HG03108 (cell line): ENCODE data around the gene VPS36.
"Not testable (repeated sequence)": the region's sequence is repeated elsewhere in the genome, so short reads cannot be mapped to it uniquely, and the experiment has no call there.

Experiments used
- ATAC-seq: cut with Tn5 transposase; IDR thresholded peaks from one replicate; pipeline ENCODE4 v1.9.1; 2021; ENCODE audit warnings: moderate library complexity; ENCODE audit not compliant: unreplicated experiment

Gene VPS36

GRCh38 chr13:52447354-52447753 lies 3.1 kb downstream of the VPS36 start:
- ATAC-seq, result no peak

- no peak for ATAC-seq
Measured at GRCh38 chr13:52446265-52446664, 4.2 kb downstream of the VPS36 start.

- ATAC-seq, result no peak
Measured at GRCh38 chr13:52432456-52432855, 18.0 kb downstream of the VPS36 start.

GRCh38 chr13:52428295-52428694 lies 22.1 kb downstream of the VPS36 start:
- no peak for ATAC-seq

- ATAC-seq, result no peak
Measured at GRCh38 chr13:52421216-52421615, 29.2 kb downstream of the VPS36 start.

- ATAC-seq, result no peak
Measured at GRCh38 chr13:52419080-52419479, 31.4 kb downstream of the VPS36 start.

GRCh38 chr13:52414963-52415362 lies 35.5 kb downstream of the VPS36 start:
- ATAC-seq, result no peak

- ATAC-seq, result no peak
Measured at GRCh38 chr13:52414051-52414450, 36.4 kb downstream of the VPS36 start.

GRCh38 chr13:52412128-52412527 lies 38.3 kb downstream of the VPS36 start:
- ATAC-seq, result no peak

GRCh38 chr13:52411629-52412028 lies 38.8 kb downstream of the VPS36 start:
- peak; percentile 91 for ATAC-seq

GRCh38 chr13:52408071-52408658 lies 42.3 kb downstream of the VPS36 start:
- ATAC-seq, result not testable (repeated sequence)

DNA sequence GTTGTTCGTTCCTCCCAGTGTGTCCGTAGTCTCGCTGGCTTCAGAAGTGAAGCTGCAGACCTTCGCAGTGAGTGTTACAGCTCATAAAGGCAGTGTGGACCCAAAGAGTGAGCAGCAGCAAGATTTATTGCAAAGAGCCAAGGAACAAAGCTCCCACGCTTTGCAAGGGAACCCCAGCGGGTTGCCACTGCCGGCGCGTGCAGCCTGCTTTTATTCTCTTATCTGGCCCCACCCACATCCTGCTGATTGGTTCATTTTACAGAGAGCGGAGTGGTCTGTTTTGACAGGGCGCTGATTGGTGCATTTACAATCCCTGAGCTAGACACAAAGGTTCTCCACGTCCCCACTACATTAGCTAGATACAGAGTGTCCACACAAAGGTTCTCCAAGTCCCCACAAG lies 43.0 kb downstream of the VPS36 start:
- not testable (repeated sequence) for ATAC-seq

DNA sequence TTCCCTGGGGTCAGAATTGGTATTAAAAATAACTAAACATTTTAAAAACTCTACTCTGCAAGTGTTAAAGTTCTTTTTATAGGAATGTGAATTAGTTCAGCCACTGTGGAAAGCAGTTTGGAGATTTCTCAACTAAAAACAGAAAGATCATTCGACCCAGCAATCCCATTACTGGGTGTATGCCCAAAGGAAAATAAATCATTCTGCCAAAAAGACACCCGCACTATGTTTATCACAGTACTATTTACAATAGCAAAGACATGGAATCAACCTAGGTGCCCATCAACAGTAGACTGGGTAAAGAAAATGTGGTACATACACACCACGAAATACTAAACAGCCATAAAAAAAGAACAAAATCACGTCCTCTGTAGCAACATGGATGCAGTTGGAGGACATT lies 43.8 kb downstream of the VPS36 start:
- no peak for ATAC-seq

GRCh38 chr13:52405767-52406494 lies 44.5 kb downstream of the VPS36 start, which contains the start of gene THSD1:
Gene THSD1 (minus strand): TSS chr13:52406172. CDS start chr13:52402600, 3,572 bp downstream.
- peak; percentile 53 for ATAC-seq

DNA sequence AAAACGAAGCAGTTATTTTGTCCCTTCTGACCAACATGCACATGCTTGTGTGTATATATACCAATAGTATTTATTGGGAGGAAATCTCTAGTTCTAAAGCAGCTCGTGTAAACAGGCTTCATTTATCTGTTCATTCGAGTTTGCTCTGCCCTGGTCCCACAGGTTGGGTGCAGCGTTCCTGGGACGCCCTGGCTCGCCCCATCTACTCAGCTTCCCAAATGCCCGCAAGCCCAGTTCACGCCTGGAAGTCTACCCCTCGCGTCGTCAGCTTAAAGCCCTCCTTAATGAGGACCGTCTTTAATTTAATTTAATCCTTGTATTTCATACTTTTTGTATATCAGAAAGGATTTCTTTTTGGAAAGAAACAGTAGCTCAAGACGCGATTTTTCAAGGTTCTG lies 45.1 kb downstream of the VPS36 start:
- ATAC-seq, result peak; percentile 18

DNA sequence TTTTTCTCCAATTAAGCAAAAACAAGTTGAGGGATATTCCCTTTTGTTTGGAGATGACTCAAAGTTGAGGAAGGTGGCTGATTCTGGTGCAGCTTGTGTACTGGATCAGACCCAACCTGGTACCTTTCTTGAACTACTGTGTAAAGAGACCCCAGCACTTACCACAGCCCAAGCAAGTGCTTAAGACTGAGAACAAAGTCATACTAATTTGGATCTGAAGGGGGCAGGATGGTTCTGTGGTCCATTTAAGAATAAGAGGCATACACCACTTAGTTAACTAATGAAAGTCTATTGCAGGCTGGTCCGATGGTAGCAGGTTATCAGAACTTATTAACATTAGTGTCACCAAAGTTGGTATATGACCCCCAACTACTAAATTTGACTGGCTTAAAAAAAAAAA lies 50.7 kb downstream of the VPS36 start:
- no peak for ATAC-seq

GRCh38 chr13:52399046-52399445 lies 51.4 kb downstream of the VPS36 start:
- no peak for ATAC-seq

DNA sequence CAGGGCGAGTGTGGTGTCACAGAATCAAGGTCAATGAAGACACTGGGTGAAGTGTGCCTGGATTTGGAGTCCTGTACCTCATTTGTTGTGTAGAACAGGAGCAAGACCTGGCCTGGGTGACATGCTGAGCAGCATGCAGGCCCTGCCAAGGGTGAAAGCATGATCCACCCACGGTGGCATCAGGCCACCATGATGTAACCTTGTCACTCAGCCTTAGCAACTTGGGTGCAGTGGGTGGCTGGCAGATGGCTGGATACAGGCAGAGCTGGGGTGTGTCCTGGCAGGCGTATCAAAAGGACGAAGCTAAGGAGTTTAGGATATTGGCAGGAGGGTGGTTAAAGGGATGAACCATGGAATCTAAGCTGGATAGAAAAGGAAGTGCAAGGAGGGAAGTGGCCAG lies 54.7 kb downstream of the VPS36 start:
- ATAC-seq, result no peak

- ATAC-seq, result no peak
Measured at GRCh38 chr13:52394586-52394985, 55.8 kb downstream of the VPS36 start.

DNA sequence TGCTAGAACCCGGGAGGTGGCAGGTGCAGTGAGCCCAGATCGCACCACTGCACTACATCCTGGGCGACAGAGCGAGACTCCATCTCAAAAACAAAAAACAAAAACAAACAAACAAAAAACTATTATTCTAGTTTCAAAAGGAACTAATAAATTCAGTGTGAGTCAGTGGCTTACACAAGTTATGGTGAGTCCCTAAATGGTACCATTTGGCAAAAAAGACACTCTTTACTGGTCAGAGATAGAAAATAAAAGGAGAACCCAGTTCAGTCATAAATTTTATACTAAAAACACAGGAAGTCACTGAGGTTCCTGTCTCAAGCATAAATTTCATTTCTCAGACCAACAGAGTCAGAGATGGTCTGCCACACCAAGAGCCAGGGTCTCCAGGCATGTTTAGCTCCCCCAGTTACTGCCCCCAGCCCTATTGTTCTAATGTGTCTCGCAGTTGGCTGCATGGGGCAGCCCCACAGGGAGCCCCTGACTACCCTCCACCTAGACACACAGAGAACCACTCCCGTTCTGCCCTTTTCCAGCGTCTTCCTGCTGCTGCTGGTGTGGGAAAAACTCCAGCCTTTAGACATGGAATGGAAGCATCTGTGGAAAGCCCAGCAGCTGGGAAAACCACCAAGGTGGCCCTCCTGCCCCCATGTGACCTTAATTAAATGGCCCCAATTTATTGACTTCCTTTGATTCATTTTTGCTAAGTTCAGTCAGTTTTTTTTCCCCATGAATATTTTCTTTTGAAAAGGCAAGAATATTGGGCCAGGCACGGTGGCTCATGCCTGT lies 56.7 kb downstream of the VPS36 start:
- ATAC-seq, result no peak

- no peak for ATAC-seq
Measured at GRCh38 chr13:52387721-52388120, 62.7 kb downstream of the VPS36 start.

- no peak for ATAC-seq
Measured at GRCh38 chr13:52385870-52386269, 64.6 kb downstream of the VPS36 start.
